GM18505 (cell line): ENCODE results near the gene SASS6.

Source experiments
- ATAC-seq: cut with Tn5 transposase; IDR thresholded peaks from one replicate; pipeline ENCODE4 v1.9.1; 2021; ENCODE audit not compliant: unreplicated experiment
- POLR2A ChIP-seq: IDR thresholded peaks from 4 replicates; pipeline ENCODE4 v1.6.1; 2011; ENCODE audit warnings: borderline replicate concordance; ENCODE audit not compliant: insufficient read depth, insufficient read length; ENCODE audit errors: extremely low read depth

SASS6 gene

GRCh38 chr1:100142343-100142742 is 9.6 kb upstream of the SASS6 start:
- ATAC-seq: no peak
- no peak for TF ChIP-seq POLR2A

GRCh38 chr1:100141192-100141591 is 8.5 kb upstream of the SASS6 start:
- ATAC-seq: no peak
- no peak for TF ChIP-seq POLR2A

- no peak for TF ChIP-seq POLR2A
These were observed 4.9 kb upstream of the SASS6 start for GRCh38 chr1:100137602-100138001.

GRCh38 chr1:100134872-100135271 is 2.1 kb upstream of the SASS6 start:
- ATAC-seq: no peak
- no peak for TF ChIP-seq POLR2A

More at GRCh38 chr1:100137602-100138001, 4.9 kb upstream of the SASS6 start:
- ATAC-seq: no peak

GRCh38 chr1:100131623-100132022 is 1.1 kb downstream of the SASS6 start:
- ATAC-seq: no peak

DNA sequence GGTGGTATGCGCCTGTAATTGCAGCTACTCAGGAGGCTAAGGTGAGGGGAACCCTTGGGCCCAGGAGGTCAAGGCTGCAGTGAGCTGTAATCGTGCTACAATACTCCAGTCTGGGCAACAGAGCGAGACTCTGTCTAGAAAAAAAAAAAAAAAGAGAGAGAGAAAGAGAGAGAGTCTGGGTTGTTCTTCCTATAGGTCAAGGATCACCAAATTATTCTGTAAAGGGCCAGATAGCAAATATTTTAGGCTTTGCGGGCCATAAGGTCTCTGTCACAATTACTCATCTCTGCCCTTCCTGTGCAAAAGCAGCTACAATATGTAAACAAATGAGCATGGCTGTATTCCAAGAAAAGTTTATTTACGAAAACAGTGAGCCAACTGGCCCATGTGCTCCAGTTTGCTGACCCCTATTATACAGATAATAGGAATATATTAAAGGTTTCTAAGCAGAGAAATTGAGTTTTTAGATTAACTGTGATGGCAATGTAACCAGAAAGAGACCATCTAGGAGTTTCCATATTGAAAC is 2.1 kb downstream of the SASS6 start:
- no peak for TF ChIP-seq POLR2A
- no peak for ATAC-seq

More at GRCh38 chr1:100131623-100132022, 1.1 kb downstream of the SASS6 start:
- TF ChIP-seq POLR2A: no peak

DNA sequence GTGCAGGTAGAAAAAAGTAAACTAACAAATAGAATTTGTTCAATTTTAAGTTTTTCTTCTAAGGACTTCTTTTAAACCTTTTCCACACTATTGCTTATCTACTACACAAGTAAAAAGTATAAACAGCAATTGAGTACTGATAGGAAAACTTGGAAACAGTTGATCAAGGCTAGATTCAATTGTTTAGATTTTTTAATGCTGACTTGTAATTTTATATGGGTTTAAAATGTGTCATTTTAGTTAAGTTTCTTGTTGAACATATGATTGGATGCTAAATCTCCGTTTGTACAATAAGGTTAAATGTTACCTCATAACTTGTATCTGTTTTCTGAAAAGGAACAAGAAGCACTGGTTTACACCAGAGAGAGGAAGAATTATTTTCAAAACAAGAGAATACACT is 5.5 kb downstream of the SASS6 start:
- ATAC-seq: no peak
- TF ChIP-seq POLR2A: no peak

DNA sequence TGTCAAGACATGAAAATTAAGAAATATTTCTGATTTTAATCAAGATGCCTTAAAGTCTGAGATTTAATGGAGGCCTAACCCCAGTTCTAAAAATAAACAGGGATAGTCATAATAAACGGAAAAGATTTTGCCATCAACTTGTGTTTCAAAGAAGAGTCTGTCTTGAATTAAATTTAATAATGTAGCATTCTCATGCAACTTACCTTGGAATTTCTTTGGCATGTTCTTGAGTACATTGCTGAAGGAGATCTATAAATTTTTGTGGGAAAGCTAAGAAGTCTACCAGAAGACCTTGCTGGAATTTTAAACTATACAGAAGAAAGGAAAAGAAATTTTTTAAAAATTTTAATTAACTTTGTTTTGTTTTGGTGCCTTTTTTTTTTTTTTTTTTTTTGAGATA is 10.6 kb downstream of the SASS6 start:
- no peak for ATAC-seq
- TF ChIP-seq POLR2A: no peak

DNA sequence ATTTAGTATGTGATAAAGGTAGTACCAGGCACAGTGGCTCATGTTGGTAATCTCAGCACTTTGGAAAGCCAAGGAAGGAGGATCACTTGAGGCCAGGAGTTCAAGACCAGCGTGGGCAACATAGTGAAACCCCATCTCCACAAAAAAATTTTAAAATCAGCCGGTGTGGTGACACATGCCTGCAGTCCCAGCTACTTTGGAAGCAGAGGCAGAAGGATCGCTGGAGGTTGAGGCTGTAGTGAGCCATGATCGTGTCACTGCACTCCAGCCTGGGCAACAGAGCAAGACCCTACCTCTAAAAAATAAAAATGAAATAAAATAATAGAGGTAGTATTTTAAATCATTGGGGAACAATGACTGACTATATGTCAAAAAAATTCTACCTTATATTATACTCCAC is 17.2 kb downstream of the SASS6 start:
- TF ChIP-seq POLR2A: no peak
- no peak for ATAC-seq

- no peak for ATAC-seq
- no peak for TF ChIP-seq POLR2A
These were observed 23.1 kb downstream of the SASS6 start for GRCh38 chr1:100109554-100110066.

GRCh38 chr1:100107696-100108095 is 25.0 kb downstream of the SASS6 start:
- TF ChIP-seq POLR2A: no peak
- ATAC-seq: no peak

DNA sequence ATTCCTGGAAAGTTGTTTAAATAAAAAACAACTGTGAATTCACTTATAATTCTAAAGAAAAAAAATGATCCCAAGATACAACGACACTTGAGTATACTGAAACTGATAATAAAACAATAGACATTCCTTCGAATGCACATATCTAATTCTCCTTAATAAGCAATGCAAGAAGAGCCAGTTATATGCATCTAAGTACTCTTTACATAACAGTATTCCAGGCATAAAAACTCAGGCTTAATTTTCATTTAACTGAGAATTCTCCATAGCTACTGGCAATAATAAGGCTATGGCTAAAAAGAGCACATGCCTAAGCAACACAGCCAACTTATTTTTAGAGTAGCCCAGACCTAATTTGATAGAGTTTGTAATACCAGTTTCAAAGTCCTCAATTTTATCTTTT is 31.2 kb downstream of the SASS6 start:
- ATAC-seq: no peak
- TF ChIP-seq POLR2A: no peak

- no peak for TF ChIP-seq POLR2A
- ATAC-seq: no peak
These were observed 32.5 kb downstream of the SASS6 start for GRCh38 chr1:100100202-100100601.

DNA sequence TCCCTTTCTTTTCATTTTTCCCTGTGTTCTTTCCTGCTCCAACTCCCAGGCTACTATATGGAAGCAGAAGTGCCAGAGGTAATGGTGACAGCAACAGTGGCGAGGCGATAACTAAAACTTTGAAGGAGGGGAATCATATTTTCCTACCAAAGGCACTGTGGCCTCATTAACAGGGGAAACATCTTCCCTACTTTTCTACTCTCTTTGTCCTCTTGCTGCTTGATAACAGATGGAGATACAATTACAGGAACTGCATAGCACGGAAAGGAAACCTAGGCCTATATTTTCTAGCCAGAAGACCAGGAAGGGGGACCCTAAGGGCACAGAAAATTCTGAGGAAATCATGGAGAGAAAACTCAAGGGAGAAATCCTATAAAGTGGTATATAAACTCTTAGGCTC is 42.3 kb downstream of the SASS6 start:
- TF ChIP-seq POLR2A: no peak
- ATAC-seq: no peak

DNA sequence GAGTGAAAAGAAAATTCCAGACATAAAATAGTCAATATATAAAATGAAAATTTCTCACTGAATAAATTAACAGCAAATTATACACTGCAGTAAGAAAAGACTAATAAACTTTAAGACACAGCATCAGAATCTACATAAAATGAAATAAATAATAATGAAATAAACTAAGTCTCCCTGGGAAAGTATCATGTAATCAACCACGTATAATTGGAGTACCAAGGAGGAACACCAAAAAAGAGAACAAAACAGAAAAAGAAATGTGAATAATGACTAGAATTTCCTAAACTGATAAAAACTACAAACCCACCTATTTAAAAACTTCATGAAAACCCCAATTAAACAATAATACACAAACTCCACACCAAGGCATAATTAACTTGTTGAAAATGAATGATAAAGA is 43.6 kb downstream of the SASS6 start:
- no peak for ATAC-seq

More for the DNA sequence above, 43.6 kb downstream of the SASS6 start:
- TF ChIP-seq POLR2A: no peak
